GM23338 (cell line): ENCODE results near the gene HSPG2. TPM values are rescaled to one million over a fixed set of nuclear protein-coding genes. Genes with fewer than 3 reads are reported as not detected.

ENCODE experiments used
- ATAC-seq: fragments of 200-7000 bp; cut with Tn5 transposase; 3 replicates; pipeline ENCODE4 v1.9.1; 2020
- DNase-seq: peaks from one replicate; pipeline ENCODE4 v3.0.0-alpha.2; 2015; ENCODE audit warnings: low spot score
- H2AFZ ChIP-seq: fragments of 200-600 bp; sonication (generic); 2 replicates; pipeline ENCODE4 v1.8.0; 2016; ENCODE audit warnings: antibody characterized with exemption, mild to moderate bottlenecking, moderate library complexity
- H3F3A ChIP-seq: fragments of 200-600 bp; sonication (generic); replicated peaks from 2 replicates; pipeline ENCODE4 v1.8.0; 2017; ENCODE audit warnings: antibody characterized with exemption, mixed run types, low read depth
- H3K27ac ChIP-seq: fragments of 200-600 bp; sonication (generic); 2 replicates; pipeline ENCODE4 v1.6.1; 2016; ENCODE audit warnings: low read depth
- H3K27me3 ChIP-seq: fragments of 200-600 bp; sonication (generic); 2 replicates; pipeline ENCODE4 v1.8.0; 2016; ENCODE audit warnings: mild to moderate bottlenecking, mixed run types, moderate library complexity; ENCODE audit not compliant: insufficient read depth
- H3K36me3 ChIP-seq: fragments of 200-600 bp; sonication (generic); 2 replicates; pipeline ENCODE4 v1.8.0; 2016; ENCODE audit warnings: mild to moderate bottlenecking; ENCODE audit not compliant: insufficient read depth
- H3K4me1 ChIP-seq: fragments of 200-600 bp; sonication (generic); 2 replicates; pipeline ENCODE4 v1.8.0; 2016; ENCODE audit warnings: mild to moderate bottlenecking, moderate library complexity; ENCODE audit not compliant: insufficient read depth
- H3K4me2 ChIP-seq: fragments of 200-600 bp; sonication (generic); 2 replicates; pipeline ENCODE4 v1.7.1; 2017; ENCODE audit warnings: mixed run types
- H3K4me3 ChIP-seq: fragments of 200-600 bp; sonication (generic); 2 replicates; pipeline ENCODE4 v1.6.1; 2016; ENCODE audit warnings: mixed run types
- H3K79me2 ChIP-seq: fragments of 200-600 bp; sonication (generic); replicated peaks from 2 replicates; pipeline ENCODE4 v1.8.0; 2017; ENCODE audit warnings: mild to moderate bottlenecking; ENCODE audit not compliant: insufficient read depth
- H3K9me2 ChIP-seq: fragments of 200-600 bp; sonication (generic); 2 replicates; pipeline ENCODE4 v1.8.0; 2017; ENCODE audit not compliant: insufficient read depth
- H4K20me1 ChIP-seq: fragments of 200-600 bp; sonication (generic); replicated peaks from 2 replicates; pipeline ENCODE4 v1.8.0; 2017; ENCODE audit warnings: mild to moderate bottlenecking; ENCODE audit not compliant: insufficient read depth
- H3K27ac Mint-ChIP-seq: 2 replicates; pipeline ENCODE4 v1.8.0; 2020; ENCODE audit warnings: inconsistent platforms, mild to moderate bottlenecking, moderate library complexity, mixed read lengths
- H3K27me3 Mint-ChIP-seq: 3 replicates; pipeline ENCODE4 v1.8.0; 2022; ENCODE audit warnings: low read depth, mild to moderate bottlenecking, moderate library complexity, mixed read lengths, inconsistent platforms; ENCODE audit not compliant: insufficient read depth, poor library complexity
- H3K36me3 Mint-ChIP-seq: 3 replicates; pipeline ENCODE4 v1.8.0; 2021; ENCODE audit warnings: low read depth, mild to moderate bottlenecking, inconsistent platforms, moderate library complexity, mixed read lengths
- H3K4me1 Mint-ChIP-seq: 3 replicates; pipeline ENCODE4 v1.8.0; 2020; ENCODE audit warnings: mild to moderate bottlenecking, inconsistent platforms, mixed read lengths
- H3K4me3 Mint-ChIP-seq: 3 replicates; pipeline ENCODE4 v1.8.0; 2021; ENCODE audit warnings: moderate library complexity, mild to moderate bottlenecking, inconsistent platforms, mixed read lengths
- H3K9me3 Mint-ChIP-seq: 3 replicates; pipeline ENCODE4 v1.8.0; 2020; ENCODE audit warnings: moderate library complexity, mild to moderate bottlenecking, inconsistent platforms, mixed read lengths
- CREB1 ChIP-seq: fragments of 250-450 bp; sonication (Bioruptor Pico); IDR thresholded peaks from 2 replicates; pipeline ENCODE4 v1.5.0; 2020; ENCODE audit warnings: low read depth, mild to moderate bottlenecking, moderate library complexity
- ETS1 ChIP-seq: IDR thresholded peaks from 2 replicates; pipeline ENCODE4 v1.6.1; 2016; ENCODE audit warnings: antibody characterized with exemption
- EZH2 ChIP-seq: fragments of 200-600 bp; sonication (generic); IDR thresholded peaks from one replicate; pipeline ENCODE4 v1.8.0; 2017; ENCODE audit warnings: antibody characterized with exemption, mild to moderate bottlenecking, low read depth; ENCODE audit not compliant: unreplicated experiment
- EZH2phosphoT487 ChIP-seq: fragments of 200-600 bp; sonication (generic); IDR thresholded peaks from one replicate; pipeline ENCODE4 v1.8.1; 2018; ENCODE audit warnings: antibody characterized with exemption; ENCODE audit not compliant: unreplicated experiment
- JUNB ChIP-seq: IDR thresholded peaks from one replicate; pipeline ENCODE4 v1.6.1; 2016; ENCODE audit warnings: antibody characterized with exemption; ENCODE audit not compliant: unreplicated experiment
- NANOG ChIP-seq: IDR thresholded peaks from 2 replicates; pipeline ENCODE4 v1.6.1; 2016; ENCODE audit warnings: antibody characterized with exemption, borderline replicate concordance
- POLR2AphosphoS5 ChIP-seq: IDR thresholded peaks from 2 replicates; pipeline ENCODE4 v1.6.1; 2016; ENCODE audit warnings: antibody characterized with exemption, low read depth
- STAT1 ChIP-seq: IDR thresholded peaks from one replicate; pipeline ENCODE4 v1.6.1; 2016; ENCODE audit warnings: antibody characterized with exemption; ENCODE audit not compliant: unreplicated experiment
- ZNF114 ChIP-seq: fragments of 250-450 bp; sonication (Bioruptor Pico); IDR thresholded peaks from 2 replicates; pipeline ENCODE4 v1.5.0; 2020; ENCODE audit warnings: mild to moderate bottlenecking, moderate library complexity
- ZNF331 ChIP-seq: fragments of 250-450 bp; sonication (Bioruptor Pico); IDR thresholded peaks from 2 replicates; pipeline ENCODE4 v1.5.0; 2020; ENCODE audit warnings: low read depth, mild to moderate bottlenecking, moderate library complexity
- ZNF462 ChIP-seq: fragments of 250-450 bp; sonication (Bioruptor Pico); IDR thresholded peaks from 2 replicates; pipeline ENCODE4 v1.5.0; 2020; ENCODE audit warnings: mild to moderate bottlenecking, moderate library complexity
- polyA plus RNA-seq: library from polyadenylated mRNA; unstranded; fragments of >200 nt; fragmentation: Nextera tagmentation; extraction: Ambion mirVana; gene quantifications from 2 replicates; pipeline ENCODE4 v1.2.1, GENCODE V29; 2016
- total RNA-seq: library from RNA; depleted of rRNA; stranded (reverse); fragments of >200 nt; shearing (Covaris generic); gene quantifications from 2 replicates; pipeline ENCODE4 v1.2.3, GENCODE V29; 2014
- TF ChIP-seq, protein P1 (sequence below): IDR thresholded peaks from one replicate; pipeline ENCODE4 v1.6.1; 2018; ENCODE audit warnings: antibody characterized with exemption; ENCODE audit not compliant: unreplicated experiment
- TF ChIP-seq, protein P2 (sequence below), 2 experiments: fragments of 200-600 bp in 1 of 2; sonication (generic) in 1 of 2; conservative IDR thresholded peaks; 2 replicates each; pipeline versions ENCODE4 v1.5.1 to v1.6.1; 2016 to 2017; ENCODE audit warnings: antibody characterized with exemption in 2 of 2, low read depth in 2 of 2, mild to moderate bottlenecking in 2 of 2, moderate library complexity in 1 of 2

The HSPG2 gene
- total and polyA plus RNA-seq, 2 experiments from 2014 or later: 14.9 to 70.8 TPM

- Mint-ChIP-seq H3K27me3 (peaks cover 2% of the 10 kb centered on the region), H3K9me3 (peaks cover 15% of the 10 kb centered on the region), H3K4me1 (no peaks in the 10 kb centered on the region; the same call in 2 of the 3 replicates), H3K27ac (no peak overlapping the region), H3K4me3 (no peak overlapping the region), H3K36me3 (peaks cover 60% of the 10 kb centered on the region)
- no peak overlapping the region for H3K4me2 ChIP-seq
- no peak overlapping the region for H3K27ac ChIP-seq
- no peaks in the 10 kb centered on the region for H3K27me3 ChIP-seq
- H3F3A ChIP-seq: no peaks in the 10 kb centered on the region
- ATAC-seq (no peak), DNase-seq (no peak)
- peaks cover 6% of the 10 kb centered on the region for H3K36me3 ChIP-seq
- TF ChIP-seq, protein P1, sequence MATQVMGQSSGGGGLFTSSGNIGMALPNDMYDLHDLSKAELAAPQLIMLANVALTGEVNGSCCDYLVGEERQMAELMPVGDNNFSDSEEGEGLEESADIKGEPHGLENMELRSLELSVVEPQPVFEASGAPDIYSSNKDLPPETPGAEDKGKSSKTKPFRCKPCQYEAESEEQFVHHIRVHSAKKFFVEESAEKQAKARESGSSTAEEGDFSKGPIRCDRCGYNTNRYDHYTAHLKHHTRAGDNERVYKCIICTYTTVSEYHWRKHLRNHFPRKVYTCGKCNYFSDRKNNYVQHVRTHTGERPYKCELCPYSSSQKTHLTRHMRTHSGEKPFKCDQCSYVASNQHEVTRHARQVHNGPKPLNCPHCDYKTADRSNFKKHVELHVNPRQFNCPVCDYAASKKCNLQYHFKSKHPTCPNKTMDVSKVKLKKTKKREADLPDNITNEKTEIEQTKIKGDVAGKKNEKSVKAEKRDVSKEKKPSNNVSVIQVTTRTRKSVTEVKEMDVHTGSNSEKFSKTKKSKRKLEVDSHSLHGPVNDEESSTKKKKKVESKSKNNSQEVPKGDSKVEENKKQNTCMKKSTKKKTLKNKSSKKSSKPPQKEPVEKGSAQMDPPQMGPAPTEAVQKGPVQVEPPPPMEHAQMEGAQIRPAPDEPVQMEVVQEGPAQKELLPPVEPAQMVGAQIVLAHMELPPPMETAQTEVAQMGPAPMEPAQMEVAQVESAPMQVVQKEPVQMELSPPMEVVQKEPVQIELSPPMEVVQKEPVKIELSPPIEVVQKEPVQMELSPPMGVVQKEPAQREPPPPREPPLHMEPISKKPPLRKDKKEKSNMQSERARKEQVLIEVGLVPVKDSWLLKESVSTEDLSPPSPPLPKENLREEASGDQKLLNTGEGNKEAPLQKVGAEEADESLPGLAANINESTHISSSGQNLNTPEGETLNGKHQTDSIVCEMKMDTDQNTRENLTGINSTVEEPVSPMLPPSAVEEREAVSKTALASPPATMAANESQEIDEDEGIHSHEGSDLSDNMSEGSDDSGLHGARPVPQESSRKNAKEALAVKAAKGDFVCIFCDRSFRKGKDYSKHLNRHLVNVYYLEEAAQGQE: no peak
- TF ChIP-seq ZNF462 (no peak), JUNB (no peak), NANOG (no peak), CREB1 (CRISPR knock-in tag) (no peak), EZH2phosphoT487 (no peak), ZNF331 (CRISPR knock-in tag) (no peak), ETS1 (no peak), STAT1 (no peak), POLR2AphosphoS5 (no peak), ZNF114 (no peak), EZH2 (no peak)
- TF ChIP-seq, protein P2, sequence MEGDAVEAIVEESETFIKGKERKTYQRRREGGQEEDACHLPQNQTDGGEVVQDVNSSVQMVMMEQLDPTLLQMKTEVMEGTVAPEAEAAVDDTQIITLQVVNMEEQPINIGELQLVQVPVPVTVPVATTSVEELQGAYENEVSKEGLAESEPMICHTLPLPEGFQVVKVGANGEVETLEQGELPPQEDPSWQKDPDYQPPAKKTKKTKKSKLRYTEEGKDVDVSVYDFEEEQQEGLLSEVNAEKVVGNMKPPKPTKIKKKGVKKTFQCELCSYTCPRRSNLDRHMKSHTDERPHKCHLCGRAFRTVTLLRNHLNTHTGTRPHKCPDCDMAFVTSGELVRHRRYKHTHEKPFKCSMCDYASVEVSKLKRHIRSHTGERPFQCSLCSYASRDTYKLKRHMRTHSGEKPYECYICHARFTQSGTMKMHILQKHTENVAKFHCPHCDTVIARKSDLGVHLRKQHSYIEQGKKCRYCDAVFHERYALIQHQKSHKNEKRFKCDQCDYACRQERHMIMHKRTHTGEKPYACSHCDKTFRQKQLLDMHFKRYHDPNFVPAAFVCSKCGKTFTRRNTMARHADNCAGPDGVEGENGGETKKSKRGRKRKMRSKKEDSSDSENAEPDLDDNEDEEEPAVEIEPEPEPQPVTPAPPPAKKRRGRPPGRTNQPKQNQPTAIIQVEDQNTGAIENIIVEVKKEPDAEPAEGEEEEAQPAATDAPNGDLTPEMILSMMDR (conservative IDR thresholded peaks at IDR 0.05; ENCODE audit: low read depth in 2 of 2): no peak
- H2AFZ ChIP-seq: no peak overlapping the region
- no peaks in the 10 kb centered on the region for H3K9me2 ChIP-seq
- no peak overlapping the region for H3K4me3 ChIP-seq
- H4K20me1 ChIP-seq: no peaks in the 10 kb centered on the region
- no peaks in the 10 kb centered on the region for H3K4me1 ChIP-seq
- H3K79me2 ChIP-seq: no peaks in the 10 kb centered on the region
Observed at GRCh38 chr1:21834094-21834493, 103.0 kb downstream of the HSPG2 start.
